Nephron (organoid): ENCODE measurements around the gene CTCFL.
A peak's percentile ranks its signal among the peaks of the same experiment; 100 is the strongest.

Experiments used
- H3K27ac Mint-ChIP-seq, 3 experiments: 2 replicates each; pipeline ENCODE4 v1.8.0; 2020; ENCODE audit warnings: mixed read lengths in 3 of 3, mild to moderate bottlenecking in 2 of 3, moderate library complexity in 1 of 3
- H3K27me3 Mint-ChIP-seq: 2 replicates; pipeline ENCODE4 v1.8.0; 2021; ENCODE audit warnings: low read depth, mild to moderate bottlenecking, moderate library complexity, mixed read lengths
- H3K36me3 Mint-ChIP-seq: 2 replicates; pipeline ENCODE4 v1.8.0; 2020; ENCODE audit warnings: low read depth, mixed read lengths
- H3K4me1 Mint-ChIP-seq: 2 replicates; pipeline ENCODE4 v1.8.0; 2020; ENCODE audit warnings: mixed read lengths
- H3K4me3 Mint-ChIP-seq, 3 experiments: 2 replicates each; pipeline ENCODE4 v1.8.0; 2020; ENCODE audit warnings: mild to moderate bottlenecking in 3 of 3, mixed read lengths in 3 of 3, moderate library complexity in 2 of 3
- H3K9me3 Mint-ChIP-seq: 2 replicates; pipeline ENCODE4 v1.8.0; 2020; ENCODE audit warnings: mixed read lengths
- CTCF ChIP-seq, 3 experiments: fragments of 200-600 bp; sonication (generic); IDR thresholded peaks; one replicate each; pipeline ENCODE4 v1.5.0; 2021; ENCODE audit warnings: antibody characterized with exemption in 3 of 3; ENCODE audit not compliant: unreplicated experiment in 3 of 3

The CTCFL gene

DNA sequence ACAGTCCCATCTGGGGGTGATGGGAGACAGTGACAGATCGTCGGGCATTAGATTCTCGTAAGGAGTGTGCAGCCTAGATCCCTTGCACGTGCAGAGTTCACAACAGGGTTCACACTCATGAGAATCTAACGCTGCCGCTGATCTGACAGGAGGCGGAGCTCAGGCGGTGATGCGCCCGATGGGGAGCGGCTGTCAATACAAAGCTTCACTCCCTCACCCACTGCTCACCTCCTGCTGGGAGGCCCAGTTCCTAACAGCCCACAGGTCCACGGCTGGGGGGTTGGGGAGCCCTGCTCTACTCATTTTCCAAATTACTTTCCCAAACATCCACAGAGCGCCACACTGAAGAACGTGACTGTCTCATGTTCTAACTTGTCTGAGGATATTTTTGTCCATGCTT is 25.3 kb downstream of the CTCFL start:
- H3K27ac Mint-ChIP-seq = no peak overlapping the region
- no peaks in the 10 kb centered on the region for H3K9me3 Mint-ChIP-seq
- H3K36me3 Mint-ChIP-seq = no peaks in the 10 kb centered on the region
- peaks cover 22% of the 10 kb centered on the region for H3K4me1 Mint-ChIP-seq
- TF ChIP-seq CTCF (IDR thresholded peaks at IDR 0.05; ENCODE audit: unreplicated experiment in 3 of 3) = no peak
- peaks cover 30% of the 10 kb centered on the region for H3K27me3 Mint-ChIP-seq
- no peak overlapping the region for H3K4me3 Mint-ChIP-seq

- Mint-ChIP-seq H3K36me3 (no peaks in the 10 kb centered on the region), H3K4me1 (peaks cover 26% of the 10 kb centered on the region), H3K27ac (no peak overlapping the region), H3K4me3 (no peak overlapping the region), H3K9me3 (no peaks in the 10 kb centered on the region), H3K27me3 (peaks cover 33% of the 10 kb centered on the region)
- peak; percentile 17 to 31 (median 25) for TF ChIP-seq CTCF (IDR thresholded peaks at IDR 0.05; ENCODE audit: unreplicated experiment in 3 of 3)
Measured at GRCh38 chr20:57498425-57499400, 26.2 kb downstream of the CTCFL start.

- Mint-ChIP-seq H3K27ac (no peak overlapping the region), H3K36me3 (no peaks in the 10 kb centered on the region), H3K4me3 (no peak overlapping the region), H3K4me1 (peaks cover 24% of the 10 kb centered on the region), H3K9me3 (no peaks in the 10 kb centered on the region), H3K27me3 (peaks cover 32% of the 10 kb centered on the region)
- no peak for TF ChIP-seq CTCF (IDR thresholded peaks at IDR 0.05; ENCODE audit: unreplicated experiment in 3 of 3)
Measured at GRCh38 chr20:57496592-57496991, 28.3 kb downstream of the CTCFL start.

GRCh38 chr20:57495978-57496377 is 29.0 kb downstream of the CTCFL start:
- no peaks in the 10 kb centered on the region for H3K36me3 Mint-ChIP-seq
- H3K27ac Mint-ChIP-seq = no peak overlapping the region
- no peak for TF ChIP-seq CTCF (IDR thresholded peaks at IDR 0.05; ENCODE audit: unreplicated experiment in 3 of 3)
- no peaks in the 10 kb centered on the region for H3K9me3 Mint-ChIP-seq
- no peak overlapping the region for H3K4me3 Mint-ChIP-seq
- peaks cover 33% of the 10 kb centered on the region for H3K27me3 Mint-ChIP-seq
- peaks cover 17% of the 10 kb centered on the region for H3K4me1 Mint-ChIP-seq

- TF ChIP-seq CTCF (IDR thresholded peaks at IDR 0.05; ENCODE audit: unreplicated experiment in 3 of 3) = no peak
- Mint-ChIP-seq H3K27ac (no peak overlapping the region), H3K9me3 (no peaks in the 10 kb centered on the region), H3K4me3 (no peak overlapping the region), H3K27me3 (peaks cover 24% of the 10 kb centered on the region), H3K36me3 (no peaks in the 10 kb centered on the region), H3K4me1 (peaks cover 12% of the 10 kb centered on the region)
Measured at GRCh38 chr20:57493091-57493615, 31.8 kb downstream of the CTCFL start.
